Epithelial cell of proximal tubule (primary cell): ENCODE measurements around the gene CAPN15. TPM values are rescaled to one million over a fixed set of nuclear protein-coding genes. Genes with fewer than 3 reads are reported as not detected.

Source experiments
- DNase-seq: peaks from one replicate; pipeline ENCODE4 v3.0.0-alpha.2; 2011; ENCODE audit warnings: low read depth
- H3K4me3 ChIP-seq: 2 replicates; pipeline ENCODE4 v1.5.1; 2011; ENCODE audit warnings: low read depth, mild to moderate bottlenecking, low read length
- total RNA-seq: library from RNA; depleted of rRNA; stranded (reverse); fragments of >200 nt; gene quantifications from 2 replicates; pipeline ENCODE4 v1.2.3, GENCODE V29; 2015
- TF ChIP-seq, protein P1 (sequence below): conservative IDR thresholded peaks from 2 replicates; pipeline ENCODE4 v1.5.1; 2012; ENCODE audit warnings: low read depth, mild to moderate bottlenecking, low read length

The CAPN15 gene
- total RNA-seq, 1 donor from 2014 or later = 54.4 TPM

DNA sequence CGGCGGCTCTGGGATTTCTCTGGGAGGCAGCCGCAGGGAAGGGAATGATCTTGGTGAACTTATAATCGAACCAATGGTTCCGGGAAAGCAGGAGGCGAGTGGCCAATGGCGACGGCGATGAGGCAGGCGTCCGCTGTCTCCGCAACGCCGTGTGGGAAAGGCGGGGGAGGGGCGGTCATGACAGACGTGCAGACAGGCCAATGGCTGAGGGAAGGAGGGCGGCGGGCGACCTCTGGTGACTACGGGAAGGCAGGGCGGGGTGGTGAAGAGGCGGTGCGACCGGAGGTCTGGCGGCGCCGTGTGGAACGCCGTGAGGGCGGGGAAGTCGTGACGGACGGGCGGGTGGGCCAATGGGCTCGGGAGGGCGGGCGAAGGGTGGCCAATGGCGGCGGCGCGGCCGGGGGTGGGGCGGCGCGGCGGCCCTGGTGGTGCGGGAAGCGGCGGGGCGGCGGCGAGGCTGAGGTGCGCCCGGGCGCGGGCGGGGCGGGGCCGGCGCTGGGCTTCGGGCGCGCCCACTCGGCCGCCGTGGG, 62.2 kb downstream of the CAPN15 start, which contains the start of gene RAB40C:
RAB40C (plus strand) TSS at position 409 of the 530 bp plus-strand sequence. CDS start 226 bp downstream, outside the sequence.
- TF ChIP-seq, protein P1, sequence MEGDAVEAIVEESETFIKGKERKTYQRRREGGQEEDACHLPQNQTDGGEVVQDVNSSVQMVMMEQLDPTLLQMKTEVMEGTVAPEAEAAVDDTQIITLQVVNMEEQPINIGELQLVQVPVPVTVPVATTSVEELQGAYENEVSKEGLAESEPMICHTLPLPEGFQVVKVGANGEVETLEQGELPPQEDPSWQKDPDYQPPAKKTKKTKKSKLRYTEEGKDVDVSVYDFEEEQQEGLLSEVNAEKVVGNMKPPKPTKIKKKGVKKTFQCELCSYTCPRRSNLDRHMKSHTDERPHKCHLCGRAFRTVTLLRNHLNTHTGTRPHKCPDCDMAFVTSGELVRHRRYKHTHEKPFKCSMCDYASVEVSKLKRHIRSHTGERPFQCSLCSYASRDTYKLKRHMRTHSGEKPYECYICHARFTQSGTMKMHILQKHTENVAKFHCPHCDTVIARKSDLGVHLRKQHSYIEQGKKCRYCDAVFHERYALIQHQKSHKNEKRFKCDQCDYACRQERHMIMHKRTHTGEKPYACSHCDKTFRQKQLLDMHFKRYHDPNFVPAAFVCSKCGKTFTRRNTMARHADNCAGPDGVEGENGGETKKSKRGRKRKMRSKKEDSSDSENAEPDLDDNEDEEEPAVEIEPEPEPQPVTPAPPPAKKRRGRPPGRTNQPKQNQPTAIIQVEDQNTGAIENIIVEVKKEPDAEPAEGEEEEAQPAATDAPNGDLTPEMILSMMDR = no peak
- H3K4me3 ChIP-seq = peak within 1 kb of the TSS; percentile 88
- peak; percentile 54 for DNase-seq

DNA sequence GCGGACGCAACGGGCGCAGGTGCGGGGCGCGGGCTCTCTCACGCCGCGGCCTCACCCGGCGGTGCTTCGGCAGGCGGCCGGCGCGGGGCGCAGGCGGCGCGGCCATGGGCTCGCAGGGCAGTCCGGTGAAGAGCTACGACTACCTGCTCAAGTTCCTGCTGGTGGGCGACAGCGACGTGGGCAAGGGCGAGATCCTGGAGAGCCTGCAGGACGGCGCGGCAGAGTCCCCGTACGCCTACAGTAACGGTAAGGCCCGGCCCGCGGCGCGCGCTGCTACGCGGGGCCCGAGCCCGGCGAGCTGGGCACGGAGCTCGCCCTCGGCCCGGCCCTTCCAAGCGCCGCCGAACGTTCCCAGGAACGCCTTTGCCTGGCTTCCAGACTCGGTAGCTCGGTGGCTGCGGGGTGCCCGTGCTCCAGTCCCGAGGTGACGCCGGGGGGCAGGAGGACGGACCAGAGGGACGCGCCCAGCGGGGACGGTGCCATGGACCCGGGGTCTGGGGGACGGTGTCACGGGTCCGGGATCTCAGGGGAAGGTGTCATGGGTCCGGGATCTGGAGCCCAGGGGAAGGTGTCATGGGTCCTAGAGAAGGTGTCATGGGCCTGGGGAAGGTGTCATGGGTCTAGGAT, 62.8 kb downstream of the CAPN15 start:
- TF ChIP-seq, protein P1 = no peak
- no peak for DNase-seq
- peak overlapping the region; percentile 88 for H3K4me3 ChIP-seq

DNA sequence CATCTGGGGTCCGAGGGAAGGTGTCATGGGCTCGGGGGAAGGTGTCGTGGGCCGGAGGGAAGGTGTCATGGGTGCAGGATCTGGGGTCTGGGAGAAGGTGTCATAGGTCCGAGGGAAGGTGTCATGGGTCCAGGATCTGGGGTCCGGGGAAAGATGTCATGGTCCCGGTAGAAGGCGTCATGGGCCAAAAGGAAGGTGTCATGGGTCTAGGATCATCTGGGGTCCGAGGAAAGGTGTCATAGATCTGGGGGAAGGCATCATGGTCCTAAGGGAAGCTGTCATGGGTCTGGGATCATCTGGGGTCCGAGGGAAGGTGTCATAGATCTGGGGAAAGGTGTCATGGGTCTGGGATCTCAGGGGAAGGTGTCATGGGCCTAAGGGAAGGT, 63.3 kb downstream of the CAPN15 start:
- TF ChIP-seq, protein P1 = no peak
- DNase-seq = no peak
- peak overlapping the region; percentile 88 for H3K4me3 ChIP-seq

DNA sequence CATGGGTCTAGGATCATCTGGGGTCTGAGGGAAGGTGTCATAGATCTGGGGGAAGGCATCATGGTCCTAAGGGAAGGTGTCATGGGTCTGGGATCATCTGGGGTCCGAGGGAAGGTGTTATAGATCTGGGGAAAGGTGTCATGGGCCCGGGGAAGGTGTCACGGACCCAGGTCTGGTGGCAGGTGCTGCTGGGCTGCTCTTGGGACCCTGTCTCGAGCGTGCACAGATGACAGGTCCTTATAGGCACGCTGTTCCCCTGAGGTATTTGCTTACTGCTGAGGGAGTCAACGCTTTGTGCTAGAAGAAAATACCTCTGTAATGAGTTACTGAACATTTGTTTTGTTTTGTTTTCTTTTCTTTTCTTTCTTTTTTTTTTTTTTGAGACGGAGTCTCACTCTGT, 63.7 kb downstream of the CAPN15 start:
- TF ChIP-seq, protein P1 = no peak
- no peak for DNase-seq
- H3K4me3 ChIP-seq = peak overlapping the region; percentile 88

DNA sequence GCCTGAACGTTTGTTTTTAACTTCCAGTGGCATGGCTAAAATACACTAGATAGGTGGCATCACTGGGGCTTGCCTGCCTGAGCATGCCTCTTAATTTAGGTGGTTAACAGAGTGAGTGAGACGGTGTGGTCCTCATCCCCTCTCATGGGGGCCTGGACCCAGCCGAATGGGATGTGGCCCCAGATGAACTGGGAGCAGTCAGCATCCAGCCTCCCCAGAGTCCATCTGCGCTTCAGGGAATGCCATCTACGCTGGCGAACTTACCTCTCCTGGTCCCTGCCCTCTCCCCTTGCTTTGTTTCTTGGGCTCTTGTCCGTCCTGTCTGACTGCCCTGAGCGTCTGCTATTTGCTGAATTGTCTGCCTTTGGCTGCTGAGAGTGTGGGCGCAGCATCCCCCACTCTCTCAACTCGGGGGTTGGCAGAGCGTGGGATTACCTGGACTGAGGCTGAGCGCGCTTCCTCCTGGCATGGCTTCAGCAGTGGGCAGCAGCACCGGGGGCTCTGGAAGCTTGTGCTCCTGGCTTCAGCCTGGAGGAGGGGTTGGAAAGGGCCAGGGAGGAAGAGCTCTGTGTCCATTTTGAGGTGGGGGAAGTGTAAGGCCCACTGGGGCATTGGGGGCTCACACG, 64.5 kb downstream of the CAPN15 start:
- TF ChIP-seq, protein P1 = no peak
- no peak overlapping the region for H3K4me3 ChIP-seq
- DNase-seq = no peak

DNA sequence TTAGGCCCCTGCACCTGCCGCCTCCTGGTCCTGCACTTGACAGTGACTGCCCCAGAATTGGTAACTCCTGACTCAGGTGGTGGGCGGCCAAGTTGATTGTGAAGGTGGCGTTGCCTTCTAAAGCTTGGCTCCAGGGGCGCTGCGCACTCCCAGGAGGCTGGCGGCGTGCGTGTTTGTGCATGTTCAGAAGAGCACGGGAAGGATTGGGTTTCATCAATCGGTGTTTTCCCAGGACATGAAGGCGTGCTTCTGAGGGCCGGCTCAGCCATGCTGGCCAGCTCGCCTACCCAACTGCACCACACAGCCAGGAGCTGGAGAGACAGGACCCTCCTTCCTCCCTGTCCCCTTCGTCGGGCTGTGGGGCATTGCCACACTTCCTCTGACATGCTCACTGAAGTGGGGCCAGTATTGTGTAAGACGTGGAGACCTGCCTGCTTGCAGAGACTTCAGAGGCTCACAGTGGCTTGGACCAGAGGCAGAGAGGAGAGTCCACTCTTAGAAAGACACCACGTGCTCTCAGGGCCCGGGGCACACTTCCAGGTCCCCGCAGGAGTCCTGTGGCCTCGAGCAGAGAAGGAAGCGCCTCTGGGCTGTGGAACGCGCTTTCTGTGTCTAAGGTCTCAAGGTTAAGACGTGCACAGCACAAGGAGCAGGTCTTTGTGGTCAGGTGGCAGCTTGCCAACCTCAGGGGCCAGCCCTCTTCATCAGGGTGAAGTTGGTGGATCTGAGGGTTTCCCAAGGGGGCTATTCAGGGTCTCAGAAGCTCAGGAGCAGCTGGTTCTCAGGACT, 65.2 kb downstream of the CAPN15 start:
- DNase-seq = no peak

More for the DNA sequence above, 65.2 kb downstream of the CAPN15 start:
- TF ChIP-seq, protein P1 = peak; percentile 31
- H3K4me3 ChIP-seq = no peak overlapping the region
